NCI-H1436 treated with DMSO at 0.1 percent for 48 hours (cell line): ENCODE data around the gene TFRC.
"Not testable (repeated sequence)": the region's sequence is repeated elsewhere in the genome, so short reads cannot be mapped to it uniquely, and the experiment has no call there.

ENCODE experiments used
- DNase-seq: peaks from one replicate; lab custom pipeline; 2025; lab: John Stamatoyannopoulos, UW

The TFRC gene

GRCh38 chr3:196081834-196082618 lies at the start of gene TFRC:
TFRC (minus strand) TSS chr3:196082090; CDS start chr3:196077099, 4,991 bp downstream.
- DNase-seq = peak; percentile 80

- no peak for DNase-seq
These were observed 46.4 kb upstream of the TFRC start for GRCh38 chr3:196128172-196128843.

- no peak for DNase-seq
These were observed 45.6 kb upstream of the TFRC start for GRCh38 chr3:196127308-196128040.

- DNase-seq = no peak
These were observed 42.7 kb upstream of the TFRC start for GRCh38 chr3:196124608-196125007.

- DNase-seq = no peak
These were observed 40.8 kb upstream of the TFRC start for GRCh38 chr3:196122688-196123046.

GRCh38 chr3:196122021-196122687 lies 40.3 kb upstream of the TFRC start:
- no peak for DNase-seq

GRCh38 chr3:196121066-196121465 lies 39.2 kb upstream of the TFRC start:
- no peak for DNase-seq

- DNase-seq = no peak
These were observed 38.5 kb upstream of the TFRC start for GRCh38 chr3:196120291-196120951.

- no peak for DNase-seq
These were observed 35.9 kb upstream of the TFRC start for GRCh38 chr3:196117809-196118208.

GRCh38 chr3:196115678-196116083 lies 33.8 kb upstream of the TFRC start:
- DNase-seq = no peak

- no peak for DNase-seq
These were observed 30.1 kb upstream of the TFRC start for GRCh38 chr3:196111939-196112386.

- no peak for DNase-seq
These were observed 26.3 kb upstream of the TFRC start for GRCh38 chr3:196108075-196108743.

- not testable (repeated sequence) for DNase-seq
These were observed 22.8 kb upstream of the TFRC start for GRCh38 chr3:196104707-196105106.

- DNase-seq = not testable (repeated sequence)
These were observed 16.6 kb upstream of the TFRC start for GRCh38 chr3:196098365-196098980.

- DNase-seq = no peak
These were observed 15.7 kb upstream of the TFRC start for GRCh38 chr3:196097373-196098154.

GRCh38 chr3:196096382-196096953 lies 14.6 kb upstream of the TFRC start:
- DNase-seq = no peak

GRCh38 chr3:196093317-196094111 lies 11.6 kb upstream of the TFRC start:
- DNase-seq = no peak

- DNase-seq = no peak
These were observed 6.0 kb upstream of the TFRC start for GRCh38 chr3:196087906-196088305.

- DNase-seq = no peak
These were observed 705 bp upstream of the TFRC start for GRCh38 chr3:196082619-196082971.
